Left lobe of liver (tissue), 2 donors: ENCODE data around the gene S1PR1. TPM values are rescaled to one million over a fixed set of nuclear protein-coding genes. Genes with fewer than 3 reads are reported as not detected.
"Not testable (repeated sequence)": the region's sequence is repeated elsewhere in the genome, so short reads cannot be mapped to it uniquely, and the experiment has no call there.

Experiments
- ATAC-seq: fragments of 200-7000 bp; cut with Tn5 transposase; one replicate; pipeline ENCODE4 v1.9.1; 2020; ENCODE audit warnings: mild to moderate bottlenecking, moderate library complexity
- DNase-seq: peaks from one replicate; pipeline ENCODE4 v3.0.0-alpha.2; 2020; ENCODE audit warnings: low spot score
- total RNA-seq: library from RNA; stranded (reverse); gene quantifications from one replicate; pipeline ENCODE4 v1.2.1, GENCODE V29; 2021
- donor health status: DM: no; HTN: no; CAD: no; lungs with moderate emphysema.
- donor health status: DM: no; HTN: yes; CAD: no.

Gene S1PR1
- 12.1 TPM for total RNA-seq

- DNase-seq (peak; percentile 75), ATAC-seq (peak; percentile 63)
These were observed at the start of gene S1PR1 for GRCh38 chr1:101236516-101237228. TSS of gene S1PR1 (plus strand) at chr1:101237019. CDS start at chr1:101238985, 1,966 bp downstream.

DNA sequence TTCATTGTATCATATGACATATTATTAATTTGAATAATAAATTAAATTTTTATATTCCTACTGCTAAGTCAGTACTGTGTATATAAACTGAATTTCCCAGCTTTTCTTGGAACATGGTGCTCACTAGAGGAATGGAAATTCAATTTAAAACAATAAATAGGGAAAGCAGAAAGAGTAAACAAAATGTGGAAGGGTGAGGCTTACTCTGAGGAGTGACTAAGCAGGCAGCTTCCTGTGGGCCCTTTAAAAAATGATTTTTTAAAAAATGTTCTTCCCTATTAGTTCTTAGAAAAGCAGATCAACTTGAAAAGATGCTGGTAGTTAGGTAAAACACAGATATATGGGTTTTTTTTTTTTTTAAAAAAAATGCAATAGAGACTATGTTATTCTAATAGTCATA lies 49.5 kb upstream of the S1PR1 start:
- ATAC-seq (no peak), DNase-seq (no peak)

DNA sequence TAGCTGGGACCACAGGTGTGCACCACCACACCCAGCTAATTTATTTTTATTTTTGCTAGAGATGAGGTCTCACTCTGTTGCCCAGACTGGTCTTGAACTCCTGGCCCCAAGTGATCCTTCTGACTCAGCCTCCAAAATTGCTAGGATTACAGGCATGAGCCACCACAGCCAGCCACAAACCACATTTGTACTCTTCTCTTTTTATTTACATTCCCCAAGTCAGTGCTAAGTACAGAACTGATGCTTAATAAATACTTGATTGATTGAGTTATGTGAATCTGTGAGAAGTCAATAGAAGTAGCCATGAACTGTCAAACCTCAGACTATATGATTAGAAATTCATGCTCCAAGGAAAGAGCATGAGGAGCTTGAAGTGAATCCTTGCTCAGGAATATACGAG lies 48.5 kb upstream of the S1PR1 start:
- ATAC-seq (no peak), DNase-seq (no peak)

DNA sequence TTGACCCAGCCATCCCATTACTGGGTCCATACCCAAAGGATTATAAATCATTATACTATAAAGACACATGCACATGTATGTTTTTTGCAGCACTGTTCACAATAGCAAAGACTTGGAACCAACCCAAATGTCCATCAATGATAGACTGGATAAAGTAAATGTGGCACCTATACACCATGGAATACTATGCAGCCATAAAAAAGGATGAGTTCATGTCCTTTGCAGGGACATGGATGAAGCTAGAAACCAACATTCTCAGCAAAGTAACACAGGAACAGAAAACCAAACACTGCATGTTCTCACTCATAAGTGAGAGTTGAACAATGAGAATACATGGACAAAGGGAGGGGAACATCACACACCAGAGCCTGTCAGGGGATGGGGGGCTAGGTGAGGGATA lies 47.9 kb upstream of the S1PR1 start:
- not testable (repeated sequence) for ATAC-seq, DNase-seq

- no peak for ATAC-seq
- DNase-seq: no peak
These were observed 46.4 kb upstream of the S1PR1 start for GRCh38 chr1:101190441-101190840.

- DNase-seq (no peak), ATAC-seq (no peak)
These were observed 45.8 kb upstream of the S1PR1 start for GRCh38 chr1:101191049-101191448.

DNA sequence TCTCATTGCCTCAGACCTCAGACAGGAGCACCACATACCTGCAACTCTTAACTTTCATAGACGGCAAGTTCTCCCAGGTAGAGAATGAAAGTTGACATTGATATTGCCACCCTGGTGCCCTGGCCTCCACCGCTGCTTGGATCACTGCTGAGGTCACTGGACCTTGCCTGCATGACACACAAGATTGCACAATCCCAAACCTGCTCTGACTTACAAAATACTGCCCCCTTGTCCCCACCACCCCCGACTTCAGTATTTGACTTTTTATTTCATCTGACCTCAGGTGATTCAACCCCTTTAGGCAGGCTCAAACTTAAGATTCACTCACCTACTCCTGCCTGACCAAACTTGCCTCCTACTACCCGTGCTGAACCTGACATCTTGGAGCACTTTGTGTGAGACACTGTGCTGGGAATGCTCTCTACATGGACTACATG lies 43.1 kb upstream of the S1PR1 start:
- DNase-seq (peak; percentile 92), ATAC-seq (peak; percentile 93)

DNA sequence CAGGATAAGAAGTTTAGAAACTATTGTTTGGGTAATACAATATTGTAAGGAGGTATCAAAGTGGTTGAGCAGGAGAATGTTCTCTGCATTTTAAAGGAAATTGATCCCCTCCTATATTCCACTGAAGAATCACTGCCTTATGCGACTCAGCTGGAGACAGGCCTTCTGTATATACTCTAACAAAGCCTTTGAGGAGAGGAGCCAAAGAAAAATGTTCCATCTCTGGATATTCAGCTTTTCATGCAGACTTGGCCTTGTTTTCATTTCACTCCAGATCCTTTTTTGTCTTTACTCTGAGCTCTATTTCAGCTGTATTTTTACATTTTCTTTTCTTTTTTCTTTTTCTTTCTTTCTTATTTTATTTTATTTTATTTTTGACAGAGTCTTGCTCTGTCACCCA lies 42.1 kb upstream of the S1PR1 start:
- DNase-seq (no peak), ATAC-seq (no peak)

GRCh38 chr1:101196668-101197067 lies 40.2 kb upstream of the S1PR1 start:
- ATAC-seq (no peak), DNase-seq (no peak)

GRCh38 chr1:101198842-101199636 lies 37.8 kb upstream of the S1PR1 start:
- ATAC-seq: no peak
- DNase-seq: no peak

DNA sequence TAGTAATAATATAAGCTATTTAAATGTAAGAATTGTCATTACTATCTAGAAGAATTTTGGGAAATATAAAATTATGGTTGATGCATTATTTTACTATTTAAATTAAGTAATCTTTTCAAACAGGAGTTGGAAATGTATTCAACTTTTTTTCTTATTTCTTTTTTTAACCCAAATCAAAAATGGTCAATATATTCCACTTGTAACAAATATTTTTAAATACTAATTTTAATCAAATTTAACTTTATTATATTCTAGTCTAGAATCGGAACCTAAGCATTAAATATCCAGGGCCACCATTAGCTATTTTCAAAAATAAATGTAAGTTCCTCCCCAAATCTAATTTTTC lies 37.2 kb upstream of the S1PR1 start:
- no peak for ATAC-seq
- no peak for DNase-seq

- DNase-seq (no peak), ATAC-seq (no peak)
These were observed 36.3 kb upstream of the S1PR1 start for GRCh38 chr1:101200513-101200912.

DNA sequence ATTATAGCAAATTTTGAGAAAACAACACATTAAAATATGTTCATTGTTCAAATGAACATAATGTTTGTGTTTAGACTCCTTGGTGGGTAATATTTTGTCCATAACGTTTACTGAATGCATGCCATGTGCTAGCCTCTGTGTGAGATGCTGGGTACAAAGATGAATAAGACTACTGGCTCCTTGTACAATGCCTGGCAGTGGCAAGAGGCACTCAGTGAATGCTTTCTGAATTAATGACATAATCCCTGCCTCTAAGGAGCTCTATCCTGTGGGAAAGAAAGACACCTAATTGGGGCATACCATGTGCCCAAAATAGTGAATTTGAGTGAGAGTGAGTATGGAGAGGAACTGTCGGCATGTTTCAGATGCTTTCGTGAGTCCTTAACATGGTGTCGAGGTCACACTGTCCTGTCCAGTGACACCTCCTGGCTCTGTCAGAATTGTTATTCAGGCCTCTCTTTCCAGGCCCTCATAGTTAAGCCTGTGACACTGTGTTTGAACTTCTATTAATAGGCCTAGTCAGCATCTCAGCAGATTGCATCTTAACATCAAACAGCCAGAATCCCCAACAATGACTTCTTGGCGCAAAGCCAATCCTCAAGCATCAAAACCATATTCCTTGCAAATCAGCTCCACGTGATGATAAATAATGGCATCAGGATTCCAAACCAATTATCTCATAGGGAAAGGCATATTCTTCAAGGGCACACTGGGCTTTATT lies 32.8 kb upstream of the S1PR1 start:
- ATAC-seq (no peak), DNase-seq (no peak)

DNA sequence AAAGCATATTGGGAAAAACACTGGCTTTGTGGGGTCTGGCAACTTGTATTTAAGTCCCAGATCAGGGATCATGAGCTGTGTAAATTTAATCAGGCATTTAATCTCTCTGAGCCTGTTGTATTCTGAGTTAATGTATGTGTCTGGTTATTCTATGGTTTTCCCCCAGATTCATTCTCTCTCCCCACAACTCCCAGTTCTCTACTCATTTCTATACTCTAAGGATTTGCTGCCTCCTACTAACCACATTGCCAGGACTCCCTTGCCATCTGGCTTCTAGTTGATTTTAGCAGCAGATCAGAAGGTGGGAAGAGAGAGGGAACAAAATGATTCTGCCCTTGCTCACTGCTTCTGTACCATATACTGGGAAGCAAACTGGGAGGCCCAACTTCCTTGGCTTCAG lies 31.4 kb upstream of the S1PR1 start:
- DNase-seq: no peak
- ATAC-seq: no peak

DNA sequence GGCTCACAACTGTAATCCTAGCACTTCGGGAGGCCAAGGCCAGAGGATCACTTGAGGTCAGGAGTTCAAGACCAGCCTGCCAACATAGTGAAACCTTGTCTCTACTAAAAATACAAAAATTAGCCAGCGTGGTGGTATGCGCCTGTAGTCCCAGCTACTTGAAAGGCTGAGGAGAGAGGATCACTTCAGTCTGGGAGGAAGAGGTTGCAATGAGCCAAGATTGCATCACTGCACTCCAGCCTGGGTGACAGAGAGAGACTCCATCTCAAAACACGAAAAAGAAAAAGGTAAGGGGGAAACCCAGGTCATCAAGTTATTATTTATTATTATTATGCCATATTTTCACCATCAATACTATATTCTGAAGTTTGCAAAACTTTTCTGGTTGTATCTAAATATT lies 30.7 kb upstream of the S1PR1 start:
- not testable (repeated sequence) for ATAC-seq, DNase-seq

- DNase-seq, ATAC-seq: not testable (repeated sequence)
These were observed 29.5 kb upstream of the S1PR1 start for GRCh38 chr1:101207271-101207670.

- DNase-seq: no peak
- ATAC-seq: no peak
These were observed 28.9 kb upstream of the S1PR1 start for GRCh38 chr1:101207891-101208290.

- DNase-seq: no peak
- ATAC-seq: no peak
These were observed 21.3 kb upstream of the S1PR1 start for GRCh38 chr1:101215363-101216011.

DNA sequence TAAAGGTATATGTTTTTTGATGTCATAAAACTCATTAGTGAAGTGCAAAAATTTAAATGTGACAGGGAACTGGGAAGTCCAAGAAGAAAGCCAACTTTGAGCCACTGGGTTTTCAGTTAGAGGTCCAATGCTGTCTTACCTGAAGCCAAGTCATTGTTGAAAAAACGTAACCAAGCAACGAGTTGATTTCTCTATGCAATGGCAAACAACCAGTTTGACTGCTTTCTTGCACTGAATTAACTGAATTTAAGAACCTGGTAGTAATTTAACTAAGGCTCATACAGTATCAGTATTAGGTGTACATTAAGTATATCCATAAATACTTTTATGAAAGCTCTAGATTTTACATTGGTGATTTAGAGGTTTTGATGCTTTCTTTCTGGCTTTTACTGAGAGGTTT lies 20.2 kb upstream of the S1PR1 start:
- ATAC-seq: peak; percentile 25

GRCh38 chr1:101217148-101217547 lies 19.7 kb upstream of the S1PR1 start:
- DNase-seq: no peak

More for the DNA sequence above, 20.2 kb upstream of the S1PR1 start:
- no peak for DNase-seq

DNA sequence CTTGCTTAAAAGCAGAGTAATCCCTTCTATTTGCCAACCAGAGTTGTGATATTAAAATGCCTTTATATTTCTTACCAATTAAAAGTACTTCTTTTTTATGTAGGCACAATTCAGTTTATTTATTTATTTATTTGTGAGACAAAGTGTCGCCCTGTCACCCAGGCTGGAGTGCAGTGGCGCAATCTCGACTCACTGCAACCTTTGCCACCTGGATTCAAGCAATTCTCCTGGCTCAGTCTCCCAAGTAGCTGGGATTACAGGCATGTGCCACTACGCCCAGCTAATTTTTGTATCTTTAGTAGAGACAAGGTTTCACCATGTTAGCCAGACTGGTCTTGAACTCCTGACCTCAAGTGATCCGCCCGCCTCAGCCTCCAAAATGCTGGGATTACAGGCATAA lies 17.9 kb upstream of the S1PR1 start:
- ATAC-seq (peak; percentile 61), DNase-seq (peak; percentile 84)

More at GRCh38 chr1:101217148-101217547, 19.7 kb upstream of the S1PR1 start:
- ATAC-seq: no peak
